ENCODE measurements around the gene ZFYVE26. TPM values are rescaled to one million over a fixed set of nuclear protein-coding genes. Genes with fewer than 3 reads are reported as not detected.

The ZFYVE26 gene
- total RNA-seq, 1 experiment from 2014 or later: 21.1 TPM

GRCh38 chr14:67837011-67837624 is 20.7 kb upstream of the ZFYVE26 start:
- peak; percentile 86 for DNase-seq
- peaks cover 7% of the 10 kb centered on the region; the same call in 1 of the 2 replicates for H3K4me1 ChIP-seq (ENCODE audit: insufficient read depth, low read length)
- intact Hi-C loops (cut with micrococcal nuclease): loop anchor here (1.0 to 5.0 kb wide), 4 partner anchors 45 to 1007 kb away; no protein-coding TSS in a partner anchor
- POLR2A ChIA-PET (ENCODE audit: unreplicated experiment): interaction anchor here (0.6 kb wide), 1 partner anchor 44 kb away, joined by 5 read pairs; no protein-coding TSS in a partner anchor
- no peaks in the 10 kb centered on the region for H3K9me3 ChIP-seq (ENCODE audit: low read length)
- no peaks in the 10 kb centered on the region for H3K79me2 ChIP-seq (ENCODE audit: low read length)
- no peaks in the 10 kb centered on the region for H3K27me3 ChIP-seq (ENCODE audit: low read length)
- H3K4me2 ChIP-seq (ENCODE audit: low read length): no peak overlapping the region
- H3K36me3 ChIP-seq (ENCODE audit: low read depth, low read length): no peaks in the 10 kb centered on the region
- H4K20me1 ChIP-seq (ENCODE audit: low read length): no peaks in the 10 kb centered on the region
- no peaks in the 10 kb centered on the region for H3F3A ChIP-seq (ENCODE audit: low read length, unreplicated experiment)
- no peaks in the 10 kb centered on the region for H3K9me2 ChIP-seq (replicated peaks; ENCODE audit: low read length)
- BruUV-seq (replicated peaks): no TSS peak
- H3K4me3 ChIP-seq (ENCODE audit: low read length): no peak overlapping the region
- H3K9ac ChIP-seq (ENCODE audit: low read length): no peak overlapping the region
- no peak overlapping the region for H2AFZ ChIP-seq (ENCODE audit: low read length)
- no peak overlapping the region for H3K27ac ChIP-seq (ENCODE audit: low read length)
- peak; percentile 93 for TF ChIP-seq CTCF (conservative IDR thresholded peaks at IDR 0.05; ENCODE audit: low read depth, low read length)
- no peak for TF ChIP-seq EZH2 (IDR thresholded peaks at IDR 0.05; ENCODE audit: low read length, unreplicated experiment)
- ATAC-seq: peak; percentile 82
- CTCF ChIA-PET: interaction anchor here (0.7 kb wide), 1 partner anchor 485 kb away, joined by 3 read pairs; no protein-coding TSS in a partner anchor

GRCh38 chr14:67835596-67835995 is 19.2 kb upstream of the ZFYVE26 start:
- Histone ChIP-seq H3K9me2 (replicated peaks; ENCODE audit: low read length) (no peaks in the 10 kb centered on the region), H4K20me1 (ENCODE audit: low read length) (no peaks in the 10 kb centered on the region), H3K27ac (ENCODE audit: low read length) (no peak overlapping the region), H2AFZ (ENCODE audit: low read length) (no peak overlapping the region), H3K4me2 (ENCODE audit: low read length) (no peak overlapping the region), H3K9ac (ENCODE audit: low read length) (no peak overlapping the region), H3K27me3 (ENCODE audit: low read length) (no peaks in the 10 kb centered on the region), H3K36me3 (ENCODE audit: low read depth, low read length) (no peaks in the 10 kb centered on the region), H3K9me3 (ENCODE audit: low read length) (no peaks in the 10 kb centered on the region), H3F3A (ENCODE audit: low read length, unreplicated experiment) (no peaks in the 10 kb centered on the region), H3K79me2 (ENCODE audit: low read length) (no peaks in the 10 kb centered on the region), H3K4me1 (ENCODE audit: insufficient read depth, low read length) (peaks cover 7% of the 10 kb centered on the region; the same call in 1 of the 2 replicates), H3K4me3 (ENCODE audit: low read length) (no peak overlapping the region)
- TF ChIP-seq CTCF (conservative IDR thresholded peaks at IDR 0.05; ENCODE audit: low read depth, low read length) (no peak), EZH2 (IDR thresholded peaks at IDR 0.05; ENCODE audit: low read length, unreplicated experiment) (no peak), EZH2phosphoT487 (IDR thresholded peaks at IDR 0.05; ENCODE audit: borderline replicate concordance, low read length) (no peak)
- DNase-seq (no peak), ATAC-seq (no peak)
- no TSS peak for BruUV-seq (replicated peaks)
- POLR2A ChIA-PET (ENCODE audit: unreplicated experiment): no interaction called here
- CTCF ChIA-PET: interaction anchor here (0.6 kb wide), 1 partner anchor 46 kb away, joined by 5 read pairs; no protein-coding TSS in a partner anchor
- intact Hi-C loops (cut with micrococcal nuclease): loop anchor here (5.0 kb wide), 1 partner anchor 47 kb away; no protein-coding TSS in a partner anchor

GRCh38 chr14:67833403-67833802 is 17.0 kb upstream of the ZFYVE26 start:
- Histone ChIP-seq H3K4me3 (ENCODE audit: low read length) (no peak overlapping the region), H3K9ac (ENCODE audit: low read length) (no peak overlapping the region), H3K9me3 (ENCODE audit: low read length) (no peaks in the 10 kb centered on the region), H3K79me2 (ENCODE audit: low read length) (no peaks in the 10 kb centered on the region), H3K36me3 (ENCODE audit: low read depth, low read length) (no peaks in the 10 kb centered on the region), H3K27me3 (ENCODE audit: low read length) (no peaks in the 10 kb centered on the region), H2AFZ (ENCODE audit: low read length) (no peak overlapping the region), H3F3A (ENCODE audit: low read length, unreplicated experiment) (no peaks in the 10 kb centered on the region), H4K20me1 (ENCODE audit: low read length) (no peaks in the 10 kb centered on the region), H3K4me2 (ENCODE audit: low read length) (no peak overlapping the region), H3K27ac (ENCODE audit: low read length) (no peak overlapping the region), H3K4me1 (ENCODE audit: insufficient read depth, low read length) (peaks cover 7% of the 10 kb centered on the region; the same call in 1 of the 2 replicates), H3K9me2 (replicated peaks; ENCODE audit: low read length) (no peaks in the 10 kb centered on the region)
- ATAC-seq (peak; percentile 87), DNase-seq (peak; percentile 41)
- no TSS peak for BruUV-seq (replicated peaks)
- no peak for TF ChIP-seq EZH2phosphoT487 (IDR thresholded peaks at IDR 0.05; ENCODE audit: borderline replicate concordance, low read length)
- TF ChIP-seq EZH2 (IDR thresholded peaks at IDR 0.05; ENCODE audit: low read length, unreplicated experiment): no peak
- TF ChIP-seq CTCF (conservative IDR thresholded peaks at IDR 0.05; ENCODE audit: low read depth, low read length): no peak
- intact Hi-C loops (cut with micrococcal nuclease): no loop called here
- ChIA-PET POLR2A (ENCODE audit: unreplicated experiment) (no interaction called here), CTCF (no interaction called here)
